Measurements from ENCODE around the gene TRHDE.

- TF ChIP-seq CTCF (IDR thresholded peaks at IDR 0.05) (no peak), POLR2A (IDR thresholded peaks at IDR 0.05) (no peak)
Measured at GRCh38 chr12:72505227-72505626, 233.1 kb downstream of the TRHDE start.

All from testis (tissue), 2 donors.